NOMO-1 treated with DMSO at 0.1 percent for 48 hours (cell line): ENCODE data around the gene MSRB2.

Experiments used
- DNase-seq: peaks from one replicate; lab custom pipeline; 2025; ENCODE audit not compliant: unreplicated experiment; lab: John Stamatoyannopoulos, UW

The MSRB2 gene

GRCh38 chr10:23111517-23112286, 16.3 kb downstream of the MSRB2 start:
- DNase-seq, result no peak

DNA sequence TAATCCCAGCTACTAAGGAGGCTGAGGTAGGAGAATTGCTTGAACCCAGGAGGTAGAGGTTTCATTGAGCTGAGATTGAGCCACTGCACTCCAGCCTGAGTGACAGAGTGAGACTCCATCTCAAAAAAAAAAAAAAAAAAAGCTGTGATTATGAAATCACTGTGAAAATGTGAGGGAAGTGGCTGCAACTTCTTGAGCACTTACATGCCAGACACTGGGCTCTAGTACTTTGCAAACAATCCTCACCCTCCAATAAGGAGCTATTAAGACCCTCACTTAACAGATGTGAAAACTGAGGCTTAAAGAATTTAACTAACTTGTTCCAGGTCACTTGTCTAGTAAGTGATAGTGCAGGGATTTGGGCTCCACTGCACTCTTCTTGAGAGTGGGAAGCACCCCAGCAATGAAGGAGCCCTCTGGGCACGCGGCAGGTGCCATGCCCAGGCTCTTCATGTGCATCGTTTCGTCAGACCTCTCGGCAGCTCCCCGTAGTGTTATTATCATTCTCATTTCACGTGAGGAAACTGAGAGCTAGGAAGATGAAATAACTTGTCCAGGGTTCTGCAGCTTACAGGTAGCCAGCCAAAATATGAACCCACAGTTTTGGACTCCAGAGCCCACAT, 19.0 kb downstream of the MSRB2 start:
- DNase-seq, result peak; percentile 11

GRCh38 chr10:23116486-23117205, 21.3 kb downstream of the MSRB2 start:
- no peak for DNase-seq

- no peak for DNase-seq
These were observed 24.9 kb downstream of the MSRB2 start for GRCh38 chr10:23120001-23120934.

DNA sequence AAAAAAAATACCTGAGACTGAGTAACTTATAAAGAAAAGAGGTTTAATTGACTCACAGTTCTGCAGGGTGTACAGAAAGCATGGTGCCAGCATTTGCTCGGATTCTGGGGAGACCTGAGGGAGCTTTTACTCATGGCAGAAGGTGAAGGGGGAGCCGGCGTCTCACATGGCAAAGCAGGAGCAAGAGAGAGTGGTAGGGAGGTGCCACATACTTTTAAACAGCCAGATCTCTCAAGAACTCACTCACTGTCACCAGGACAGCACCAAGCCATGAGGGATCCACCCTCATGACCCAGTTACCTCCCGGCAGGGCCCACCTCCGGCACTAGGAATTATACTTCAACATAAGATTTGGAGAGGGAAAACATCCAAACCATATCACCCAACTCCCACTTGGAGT, 25.8 kb downstream of the MSRB2 start:
- no peak for DNase-seq

- no peak for DNase-seq
These were observed 41.1 kb downstream of the MSRB2 start for GRCh38 chr10:23136462-23136861.

GRCh38 chr10:23139677-23140076, 44.3 kb downstream of the MSRB2 start:
- no peak for DNase-seq

DNA sequence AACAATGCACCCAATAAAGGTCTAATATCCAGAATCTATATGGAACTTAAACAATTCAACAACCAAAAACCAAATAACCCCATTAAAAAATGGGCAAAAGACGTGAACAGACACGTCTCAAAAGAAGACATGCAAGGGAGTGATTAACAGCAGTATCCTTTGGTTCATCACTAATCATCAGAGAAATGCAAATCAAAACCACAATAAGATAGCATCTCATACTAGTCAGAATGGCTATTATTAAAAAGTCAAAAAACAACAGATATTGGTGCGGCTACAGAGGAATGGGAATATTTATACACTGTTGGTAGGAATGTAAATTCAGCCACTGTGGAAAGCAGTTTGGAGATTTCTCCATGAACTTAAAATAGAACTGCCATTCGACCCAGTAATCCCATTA, 46.6 kb downstream of the MSRB2 start:
- no peak for DNase-seq

- no peak for DNase-seq
These were observed 50.9 kb downstream of the MSRB2 start for GRCh38 chr10:23146258-23146657.

GRCh38 chr10:23147035-23147434, 51.7 kb downstream of the MSRB2 start:
- DNase-seq, result no peak

- no peak for DNase-seq
These were observed 52.8 kb downstream of the MSRB2 start for GRCh38 chr10:23148214-23148613.

DNA sequence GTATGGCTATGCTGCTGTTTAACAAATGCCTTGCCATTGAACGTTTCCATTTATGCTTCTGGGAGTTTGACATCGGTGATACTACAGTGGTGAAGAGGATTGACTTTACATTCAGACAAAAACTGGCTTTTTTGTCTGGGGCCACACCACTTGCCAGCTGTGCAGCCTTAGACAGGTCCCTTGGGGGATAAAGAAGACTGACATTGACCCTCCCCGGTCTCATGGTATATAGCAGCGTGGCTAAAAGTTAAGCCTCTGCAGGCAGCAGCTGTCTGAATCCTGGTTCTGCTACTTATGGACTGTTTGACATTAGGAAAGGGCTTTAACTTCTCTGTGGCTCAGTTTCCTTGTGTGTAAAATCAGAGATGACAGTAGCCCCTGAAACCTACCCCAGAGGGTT, 54.7 kb downstream of the MSRB2 start:
- no peak for DNase-seq

DNA sequence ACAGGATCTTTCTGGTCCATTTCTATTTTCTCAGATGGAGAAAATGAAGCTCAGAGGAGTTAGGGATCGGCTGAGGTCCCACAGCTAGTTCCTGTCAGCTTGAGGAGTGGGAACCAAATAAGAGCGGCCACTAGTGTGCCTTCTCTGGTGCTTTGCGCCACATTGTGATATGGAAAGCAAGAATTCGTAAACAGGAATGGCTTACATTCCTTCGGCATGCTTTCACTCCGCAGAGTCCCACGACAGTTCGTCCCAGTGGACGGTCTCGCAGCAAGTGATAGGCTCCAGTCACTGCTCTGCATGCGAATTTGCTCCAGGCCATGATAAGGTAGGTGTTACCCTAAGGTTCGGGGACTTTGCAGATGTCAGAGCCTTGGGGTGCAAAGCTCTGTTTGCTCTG, 55.2 kb downstream of the MSRB2 start:
- DNase-seq, result no peak

GRCh38 chr10:23151071-23151470, 55.7 kb downstream of the MSRB2 start:
- no peak for DNase-seq

DNA sequence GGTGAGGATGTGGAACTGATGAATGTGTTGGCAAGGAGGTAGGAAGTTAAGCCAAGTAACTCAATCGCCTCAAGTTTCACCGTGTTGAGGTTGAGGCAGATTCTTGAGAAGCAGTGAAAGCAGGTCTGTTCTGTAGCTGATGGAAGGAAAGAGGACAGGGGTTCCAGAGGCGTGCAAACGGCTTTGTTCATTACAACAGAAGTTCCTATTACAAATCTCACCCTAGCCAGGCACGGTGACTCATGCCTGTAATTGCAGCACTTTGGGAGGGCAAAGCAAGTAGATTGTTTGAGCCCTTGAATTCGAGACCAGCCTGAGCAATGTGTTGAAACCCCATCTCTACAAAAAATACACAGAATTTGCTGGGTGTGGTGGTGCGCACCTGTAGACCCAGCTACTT, 59.8 kb downstream of the MSRB2 start:
- peak; percentile 58 for DNase-seq

GRCh38 chr10:23156447-23157150, 61.2 kb downstream of the MSRB2 start:
- no peak for DNase-seq

GRCh38 chr10:23157239-23157681, 61.9 kb downstream of the MSRB2 start:
- no peak for DNase-seq

GRCh38 chr10:23157691-23158369, 62.5 kb downstream of the MSRB2 start:
- peak; percentile 57 for DNase-seq

DNA sequence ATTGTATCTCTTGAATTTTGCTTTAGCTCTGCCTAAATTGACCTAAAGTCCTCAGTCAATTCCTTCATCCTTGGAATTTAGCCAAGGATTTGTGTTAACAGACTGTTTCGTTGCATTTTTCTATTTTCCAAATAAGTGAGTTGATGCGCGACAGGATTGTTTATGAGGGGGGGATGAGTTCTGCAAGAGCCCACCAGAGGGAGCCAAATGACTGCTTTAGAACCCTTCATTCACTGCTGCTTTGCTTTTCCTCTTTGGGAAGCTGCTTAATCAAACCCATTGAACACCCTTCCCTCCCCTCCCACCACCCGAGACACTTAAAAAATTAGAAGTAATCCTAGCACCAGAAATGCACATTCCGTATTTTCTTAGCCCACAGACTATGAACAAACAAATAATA, 63.0 kb downstream of the MSRB2 start:
- peak; percentile 57 for DNase-seq
